Aorta (tissue), 5 donors: ENCODE results near the gene GRM5. TPM values are rescaled to one million over a fixed set of nuclear protein-coding genes. Genes with fewer than 3 reads are reported as not detected.

Source experiments
- ATAC-seq: fragments of 200-7000 bp; cut with Tn5 transposase; one replicate; pipeline ENCODE4 v1.9.1; 2022; ENCODE audit warnings: moderate library complexity; ENCODE audit not compliant: low FRiP score
- DNase-seq, 2 donors: peaks; one replicate each; pipeline ENCODE4 v3.0.0-alpha.2; 2020
- H3K27ac ChIP-seq, 2 donors: one replicate each; pipeline ENCODE4 v1.5.1; 2013; ENCODE audit warnings: low read length in 2 of 2, mild to moderate bottlenecking in 2 of 2, moderate library complexity in 2 of 2, control low read depth in 1 of 2, inconsistent platforms in 1 of 2, low read depth in 1 of 2
- H3K27me3 ChIP-seq, 2 donors: one replicate each; pipeline ENCODE4 v1.6.1; 2013; ENCODE audit warnings: control low read depth in 1 of 2, low read length in 1 of 2, mild to moderate bottlenecking in 1 of 2, moderate library complexity in 1 of 2; ENCODE audit not compliant: insufficient read depth in 2 of 2, control insufficient read depth in 1 of 2
- H3K36me3 ChIP-seq, 2 donors: one replicate each; pipeline ENCODE4 v1.6.1; 2013; ENCODE audit warnings: control low read depth in 1 of 2, low read length in 1 of 2, mild to moderate bottlenecking in 1 of 2; ENCODE audit not compliant: insufficient read depth in 2 of 2, control insufficient read depth in 1 of 2
- H3K4me1 ChIP-seq, 2 donors: one replicate each; pipeline ENCODE4 v1.6.1; 2013; ENCODE audit warnings: low read length in 2 of 2, control low read depth in 1 of 2, mild to moderate bottlenecking in 1 of 2, moderate library complexity in 1 of 2; ENCODE audit not compliant: insufficient read depth in 2 of 2, control insufficient read depth in 1 of 2
- H3K4me3 ChIP-seq, 2 donors: one replicate each; pipeline ENCODE4 v1.5.1; 2013; ENCODE audit warnings: low read length in 2 of 2, control low read depth in 1 of 2, mild to moderate bottlenecking in 1 of 2
- H3K9me3 ChIP-seq: one replicate; pipeline ENCODE4 v1.6.1; 2013; ENCODE audit warnings: mild to moderate bottlenecking, low read length; ENCODE audit not compliant: control insufficient read depth
- WGBS, 2 donors: extraction: QIAGEN DNeasy Blood & Tissue Kit; methylation state at CpG; one replicate each; pipeline ENCODE4 v1.1.7; 2013; 5-methylcytosine and 5-hydroxymethylcytosine counted together
- intact Hi-C, 2 donors: fragments of 100-400 bp; cut with DNase I; formaldehyde crosslinking; loops; one replicate each; pipeline versions ENCODE4 v1.14.2 to v1.15.0; 2022
- polyA plus RNA-seq, 2 donors: library from polyadenylated mRNA; stranded (reverse); fragments of 200-250 nt; gene quantifications; one replicate each; pipeline ENCODE4 v1.2.3, GENCODE V29; 2013
- total RNA-seq, 2 donors: library from RNA; stranded (reverse); fragmentation: NEBNext Ultra II Directional; extraction: Animal tissue kit (Norgen Biotek cat#: 25700); gene quantifications; one replicate each; pipeline ENCODE4 v1.2.1, GENCODE V29; 2021
- donor health status: healthy with polysubstance abuse.
- donor health status: Bipolar disorder and iron deficiency.
- donor health status: DM: no; HTN: no; CAD: no.
- donor health status: DM: no; HTN: no; CAD: no.
- donor health status: DM: yes; HTN: yes; CAD: no.

GRM5 gene
- total and polyA plus RNA-seq, 4 donors: 0.31 to 4.3 (median 3.4) TPM; not detected in 1

GRCh38 chr11:88619656-88620385 lies 446.0 kb downstream of the GRM5 start:
- no peaks in the 10 kb centered on the region for H3K36me3 ChIP-seq
- DNase-seq: no peak
- no peaks in the 10 kb centered on the region for H3K27me3 ChIP-seq
- no peak overlapping the region for H3K27ac ChIP-seq
- no peak overlapping the region for H3K4me3 ChIP-seq
- H3K4me1 ChIP-seq: no peaks in the 10 kb centered on the region
- intact Hi-C loops: no loop called here
- ATAC-seq: no peak
- no peaks in the 10 kb centered on the region for H3K9me3 ChIP-seq

GRCh38 chr11:88619071-88619425 lies 446.7 kb downstream of the GRM5 start:
- intact Hi-C loops: no loop called here
- H3K27me3 ChIP-seq: no peaks in the 10 kb centered on the region
- no peaks in the 10 kb centered on the region for H3K4me1 ChIP-seq
- no peaks in the 10 kb centered on the region for H3K36me3 ChIP-seq
- H3K4me3 ChIP-seq: no peak overlapping the region
- no peak overlapping the region for H3K27ac ChIP-seq
- no peaks in the 10 kb centered on the region for H3K9me3 ChIP-seq
- 79 to 80% methylated on average over 1 of the region's 1 CpG for WGBS, 2 donors
- DNase-seq (no peak), ATAC-seq (no peak)

- WGBS, 2 donors: 55 to 56% methylated on average over 5 of the region's 5 CpGs
- no peak overlapping the region for H3K4me3 ChIP-seq
- no peak overlapping the region for H3K27ac ChIP-seq
- no peaks in the 10 kb centered on the region for H3K36me3 ChIP-seq
- ATAC-seq (no peak), DNase-seq (no peak)
- no peaks in the 10 kb centered on the region for H3K27me3 ChIP-seq
- H3K9me3 ChIP-seq: no peaks in the 10 kb centered on the region
- no peaks in the 10 kb centered on the region for H3K4me1 ChIP-seq
- intact Hi-C loops: no loop called here
These were observed 447.3 kb downstream of the GRM5 start for GRCh38 chr11:88618327-88619070.

GRCh38 chr11:88617226-88617625 lies 448.6 kb downstream of the GRM5 start:
- intact Hi-C loops: no loop called here
- Histone ChIP-seq H3K36me3 (no peaks in the 10 kb centered on the region), H3K27me3 (no peaks in the 10 kb centered on the region), H3K27ac (no peak overlapping the region), H3K4me3 (no peak overlapping the region), H3K4me1 (no peaks in the 10 kb centered on the region), H3K9me3 (no peaks in the 10 kb centered on the region)
- ATAC-seq (no peak), DNase-seq (no peak)
- 58 to 60% methylated on average over 1 of the region's 1 CpG for WGBS, 2 donors

- intact Hi-C loops: no loop called here
These were observed 461.5 kb downstream of the GRM5 start for GRCh38 chr11:88604260-88604659.

GRCh38 chr11:88603091-88603867 lies 462.5 kb downstream of the GRM5 start:
- H3K36me3 ChIP-seq: no peaks in the 10 kb centered on the region
- no peak for DNase-seq
- H3K4me3 ChIP-seq: no peak overlapping the region
- H3K4me1 ChIP-seq: peaks cover 0 to 3% of the 10 kb centered on the region in 2 donors
- H3K9me3 ChIP-seq: no peaks in the 10 kb centered on the region
- WGBS, 2 donors: 53 to 62% methylated on average over 3 of the region's 3 CpGs
- no peak overlapping the region for H3K27ac ChIP-seq
- no peaks in the 10 kb centered on the region for H3K27me3 ChIP-seq
- ATAC-seq: peak; percentile 9
- intact Hi-C loops: no loop called here

More at GRCh38 chr11:88604260-88604659, 461.5 kb downstream of the GRM5 start:
- H3K4me3 ChIP-seq: no peak overlapping the region
- no peaks in the 10 kb centered on the region for H3K36me3 ChIP-seq
- WGBS, 2 donors: 65 to 67% methylated on average over 2 of the region's 2 CpGs
- peak; percentile 21 for ATAC-seq
- peaks cover 0 to 3% of the 10 kb centered on the region in 2 donors for H3K4me1 ChIP-seq
- H3K27me3 ChIP-seq: no peaks in the 10 kb centered on the region
- no peak for DNase-seq
- no peaks in the 10 kb centered on the region for H3K9me3 ChIP-seq
- H3K27ac ChIP-seq: no peak overlapping the region

GRCh38 chr11:88597387-88597786 lies 468.4 kb downstream of the GRM5 start:
- no peaks in the 10 kb centered on the region for H3K27me3 ChIP-seq
- no peaks in the 10 kb centered on the region for H3K9me3 ChIP-seq
- ATAC-seq: no peak
- H3K36me3 ChIP-seq: no peaks in the 10 kb centered on the region
- no peak overlapping the region for H3K27ac ChIP-seq
- no peak overlapping the region for H3K4me3 ChIP-seq
- DNase-seq: no peak
- 71 to 73% methylated on average over 2 of the region's 2 CpGs for WGBS, 2 donors
- intact Hi-C loops: no loop called here
- no peaks in the 10 kb centered on the region for H3K4me1 ChIP-seq

- no peaks in the 10 kb centered on the region for H3K27me3 ChIP-seq
- H3K4me3 ChIP-seq: no peak overlapping the region
- intact Hi-C loops: no loop called here
- 86 to 87% methylated on average over 2 of the region's 2 CpGs for WGBS, 2 donors
- H3K27ac ChIP-seq: no peak overlapping the region
- no peaks in the 10 kb centered on the region for H3K4me1 ChIP-seq
- DNase-seq (no peak), ATAC-seq (no peak)
- H3K9me3 ChIP-seq: no peaks in the 10 kb centered on the region
- H3K36me3 ChIP-seq: no peaks in the 10 kb centered on the region
These were observed 469.0 kb downstream of the GRM5 start for GRCh38 chr11:88596786-88597185.
